ENCODE data around the gene SH2D4B. TPM values are rescaled to one million over a fixed set of nuclear protein-coding genes. Genes with fewer than 3 reads are reported as not detected.

SH2D4B gene
- polyA plus RNA-seq, 1 experiment, result not detected

- TF ChIP-seq CTCF (IDR thresholded peaks at IDR 0.05; ENCODE audit: insufficient read depth, low read depth, low read length), result no peak
- ChIA-PET CTCF (interaction anchor here (0.9 to 1.3 kb wide), 2 partner anchors 19 to 112 kb away, joined by 4 read pairs; no protein-coding TSS in a partner anchor), POLR2A (no interaction called here)
Observed at GRCh38 chr10:80617807-80618206, 80.1 kb downstream of the SH2D4B start.

GRCh38 chr10:80619036-80619435 lies 81.3 kb downstream of the SH2D4B start:
- Histone ChIP-seq H3K36me3 (ENCODE audit: control insufficient read depth, insufficient read depth, low read length) (no peaks in the 10 kb centered on the region), H3K4me3 (ENCODE audit: low read depth, low read length) (no peak overlapping the region), H3K27me3 (ENCODE audit: control insufficient read depth, insufficient read depth, low read length) (no peaks in the 10 kb centered on the region)
- POLR2A ChIA-PET, result no interaction called here
- TF ChIP-seq CTCF (IDR thresholded peaks at IDR 0.05; ENCODE audit: insufficient read depth, low read depth, low read length), result no peak
- CTCF ChIA-PET, result interaction anchor here (0.9 to 1.3 kb wide), 4 partner anchors 20 to 113 kb away, joined by 3 to 4 read pairs (median 4); no protein-coding TSS in a partner anchor
- DNase-seq (ENCODE audit: low read depth), result no peak

More at GRCh38 chr10:80617807-80618206, 80.1 kb downstream of the SH2D4B start:
- Histone ChIP-seq H3K4me3 (ENCODE audit: low read depth, low read length) (no peak overlapping the region), H3K36me3 (ENCODE audit: control insufficient read depth, insufficient read depth, low read length) (no peaks in the 10 kb centered on the region), H3K27me3 (ENCODE audit: control insufficient read depth, insufficient read depth, low read length) (no peaks in the 10 kb centered on the region)
- DNase-seq (ENCODE audit: low read depth), result no peak

- Histone ChIP-seq H3K27me3 (ENCODE audit: control insufficient read depth, insufficient read depth, low read length) (no peaks in the 10 kb centered on the region), H3K4me3 (ENCODE audit: low read depth, low read length) (no peak overlapping the region), H3K36me3 (ENCODE audit: control insufficient read depth, insufficient read depth, low read length) (no peaks in the 10 kb centered on the region)
- POLR2A ChIA-PET, result no interaction called here
- CTCF ChIA-PET, result interaction anchor here (1.5 to 1.8 kb wide), 2 partner anchors 26 to 177 kb away, joined by 4 to 6 read pairs; no protein-coding TSS in a partner anchor
- TF ChIP-seq CTCF (IDR thresholded peaks at IDR 0.05; ENCODE audit: insufficient read depth, low read depth, low read length), result no peak
- no peak for DNase-seq (ENCODE audit: low read depth)
Observed at GRCh38 chr10:80622153-80622552, 84.5 kb downstream of the SH2D4B start.

GRCh38 chr10:80630324-80630723 lies 92.6 kb downstream of the SH2D4B start:
- ChIA-PET POLR2A (no interaction called here), CTCF (no interaction called here)

GRCh38 chr10:80632742-80633141 lies 95.0 kb downstream of the SH2D4B start:
- ChIA-PET POLR2A (no interaction called here), CTCF (no interaction called here)
- no peak for DNase-seq (ENCODE audit: low read depth)
- Histone ChIP-seq H3K36me3 (ENCODE audit: control insufficient read depth, insufficient read depth, low read length) (no peaks in the 10 kb centered on the region), H3K4me3 (ENCODE audit: low read depth, low read length) (no peak overlapping the region), H3K27me3 (ENCODE audit: control insufficient read depth, insufficient read depth, low read length) (no peaks in the 10 kb centered on the region)
- TF ChIP-seq CTCF (IDR thresholded peaks at IDR 0.05; ENCODE audit: insufficient read depth, low read depth, low read length), result no peak

More at GRCh38 chr10:80630324-80630723, 92.6 kb downstream of the SH2D4B start:
- no peak for DNase-seq (ENCODE audit: low read depth)
- Histone ChIP-seq H3K27me3 (ENCODE audit: control insufficient read depth, insufficient read depth, low read length) (no peaks in the 10 kb centered on the region), H3K36me3 (ENCODE audit: control insufficient read depth, insufficient read depth, low read length) (no peaks in the 10 kb centered on the region), H3K4me3 (ENCODE audit: low read depth, low read length) (no peak overlapping the region)
- no peak for TF ChIP-seq CTCF (IDR thresholded peaks at IDR 0.05; ENCODE audit: insufficient read depth, low read depth, low read length)

Data from BJ (cell line).